Breast epithelium (tissue), 4 donors: Measurements from ENCODE around the gene SCART1. TPM values are rescaled to one million over a fixed set of nuclear protein-coding genes. Genes with fewer than 3 reads are reported as not detected.

Experiments used
- DNase-seq, 2 donors: peaks; one replicate each; pipeline ENCODE4 v3.0.0-alpha.2; 2019; ENCODE audit warnings: low spot score in 2 of 2
- H3K27ac ChIP-seq, 2 donors: fragments of 200-600 bp; sonication (generic) in 1 of 2; one replicate each; pipeline ENCODE4 v1.5.1; 2016 to 2019; ENCODE audit warnings: mild to moderate bottlenecking in 1 of 2
- H3K27me3 ChIP-seq, 2 donors: fragments of 200-600 bp; sonication (generic) in 1 of 2; one replicate each; pipeline versions ENCODE4 v1.5.1 to v1.6.0; 2017 to 2019; ENCODE audit warnings: control low read depth in 1 of 2, mild to moderate bottlenecking in 1 of 2
- H3K36me3 ChIP-seq: fragments of 200-600 bp; one replicate; pipeline ENCODE4 v1.5.1; 2019
- H3K4me1 ChIP-seq, 2 donors: fragments of 200-600 bp; sonication (generic); one replicate each; pipeline ENCODE4 v1.5.1; 2016 to 2019; ENCODE audit warnings: control low read depth in 1 of 2
- H3K4me3 ChIP-seq, 3 donors: fragments of 200-600 bp; sonication (generic); 1 replicate in 2 of 3; 2 replicates in 1 of 3; pipeline ENCODE4 v1.5.1; 2016 to 2019; ENCODE audit warnings: mild to moderate bottlenecking in 3 of 3, moderate library complexity in 2 of 3
- H3K9me3 ChIP-seq, 2 donors: fragments of 200-600 bp; sonication (generic) in 1 of 2; one replicate each; pipeline ENCODE4 v1.5.1; 2016 to 2019; ENCODE audit warnings: control low read depth in 1 of 2
- POLR2A ChIP-seq: fragments of 450-650 bp; IDR thresholded peaks from one replicate; pipeline ENCODE4 v1.6.1; 2016; ENCODE audit warnings: antibody characterized with exemption, mild to moderate bottlenecking, moderate library complexity
- POLR2AphosphoS5 ChIP-seq, 3 donors: sonication (generic); formaldehyde crosslinking; IDR thresholded peaks; one replicate each; pipeline ENCODE4 v1.6.1; 2017; ENCODE audit warnings: antibody characterized with exemption in 3 of 3
- intact Hi-C: fragments of 100-400 bp; cut with DNase I; formaldehyde crosslinking; loops from one replicate; pipeline ENCODE4 v1.15.1; 2023; ENCODE audit warnings: low total_unique reads
- total RNA-seq, 3 donors: library from RNA; depleted of rRNA; stranded (reverse); fragments of >200 nt; gene quantifications; one replicate each; pipeline ENCODE4 v1.1.0, GENCODE V29; 2016
- TF ChIP-seq, protein P1 (sequence below), 3 donors: fragments of 450-650 bp; IDR thresholded peaks; one replicate each; pipeline ENCODE4 v1.5.1; 2016 to 2017; ENCODE audit warnings: antibody characterized with exemption in 3 of 3, mild to moderate bottlenecking in 3 of 3, moderate library complexity in 3 of 3

Gene SCART1
- total RNA-seq, 3 donors from 2014 or later, result 1.4 to 3.7 (median 2.9) TPM

DNA sequence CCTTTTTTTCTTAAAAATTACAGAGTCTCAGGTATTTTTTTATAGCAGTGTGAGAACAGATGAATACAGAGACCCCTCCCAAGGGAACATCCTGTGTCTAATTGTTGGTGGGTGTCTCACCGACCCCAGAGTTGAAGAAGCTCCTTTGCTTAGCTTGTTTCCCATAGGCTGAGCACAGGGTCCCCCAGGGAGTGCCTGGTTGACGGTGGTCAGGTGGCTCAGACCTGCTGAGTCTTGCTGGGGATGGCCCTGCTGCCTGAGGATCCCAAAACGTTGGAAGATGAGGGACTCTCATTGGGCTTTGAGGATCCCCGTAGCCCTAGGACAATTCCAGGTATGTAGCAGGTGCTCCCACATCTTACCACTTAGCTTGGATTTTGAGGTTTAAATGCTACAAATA lies 19.5 kb downstream of the SCART1 start:
- no peak overlapping the region for H3K4me3 ChIP-seq
- intact Hi-C loops, result no loop called here

DNA sequence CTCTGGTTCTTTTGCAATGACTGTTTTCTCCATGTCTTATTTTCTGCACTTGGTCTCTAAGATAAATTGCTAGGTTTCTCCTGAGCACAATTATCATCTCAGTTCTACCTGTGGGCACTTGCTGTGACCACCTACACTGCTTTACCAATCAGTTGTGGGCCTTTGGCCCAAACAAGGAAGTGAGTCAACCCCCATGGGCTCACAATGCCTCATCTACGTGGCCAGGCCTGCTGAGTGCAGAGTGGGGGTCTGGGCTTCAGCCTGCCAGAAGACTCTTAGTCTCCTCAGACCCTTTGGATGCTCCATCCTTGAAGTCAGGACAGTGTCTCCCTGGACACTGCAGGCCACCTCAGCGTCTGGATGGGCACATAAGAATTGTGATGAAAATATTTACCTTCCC lies 20.3 kb downstream of the SCART1 start:
- no peaks in the 10 kb centered on the region for H3K4me1 ChIP-seq
- no peaks in the 10 kb centered on the region for H3K27me3 ChIP-seq
- H3K4me3 ChIP-seq, result no peak overlapping the region
- H3K9me3 ChIP-seq, result no peaks in the 10 kb centered on the region
- intact Hi-C loops, result no loop called here
- DNase-seq, result no peak
- TF ChIP-seq POLR2A (no peak), POLR2AphosphoS5 (IDR thresholded peaks at IDR 0.05) (no peak)
- TF ChIP-seq, protein P1, sequence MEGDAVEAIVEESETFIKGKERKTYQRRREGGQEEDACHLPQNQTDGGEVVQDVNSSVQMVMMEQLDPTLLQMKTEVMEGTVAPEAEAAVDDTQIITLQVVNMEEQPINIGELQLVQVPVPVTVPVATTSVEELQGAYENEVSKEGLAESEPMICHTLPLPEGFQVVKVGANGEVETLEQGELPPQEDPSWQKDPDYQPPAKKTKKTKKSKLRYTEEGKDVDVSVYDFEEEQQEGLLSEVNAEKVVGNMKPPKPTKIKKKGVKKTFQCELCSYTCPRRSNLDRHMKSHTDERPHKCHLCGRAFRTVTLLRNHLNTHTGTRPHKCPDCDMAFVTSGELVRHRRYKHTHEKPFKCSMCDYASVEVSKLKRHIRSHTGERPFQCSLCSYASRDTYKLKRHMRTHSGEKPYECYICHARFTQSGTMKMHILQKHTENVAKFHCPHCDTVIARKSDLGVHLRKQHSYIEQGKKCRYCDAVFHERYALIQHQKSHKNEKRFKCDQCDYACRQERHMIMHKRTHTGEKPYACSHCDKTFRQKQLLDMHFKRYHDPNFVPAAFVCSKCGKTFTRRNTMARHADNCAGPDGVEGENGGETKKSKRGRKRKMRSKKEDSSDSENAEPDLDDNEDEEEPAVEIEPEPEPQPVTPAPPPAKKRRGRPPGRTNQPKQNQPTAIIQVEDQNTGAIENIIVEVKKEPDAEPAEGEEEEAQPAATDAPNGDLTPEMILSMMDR (IDR thresholded peaks at IDR 0.05), result no peak
- no peak overlapping the region for H3K27ac ChIP-seq
- H3K36me3 ChIP-seq, result no peaks in the 10 kb centered on the region

More for the DNA sequence above, 19.5 kb downstream of the SCART1 start:
- Histone ChIP-seq H3K27me3 (no peaks in the 10 kb centered on the region), H3K36me3 (no peaks in the 10 kb centered on the region), H3K4me1 (no peaks in the 10 kb centered on the region), H3K9me3 (no peaks in the 10 kb centered on the region), H3K27ac (no peak overlapping the region)
- TF ChIP-seq POLR2A (no peak), POLR2AphosphoS5 (IDR thresholded peaks at IDR 0.05) (no peak)
- TF ChIP-seq, protein P1 (IDR thresholded peaks at IDR 0.05), result no peak
- DNase-seq, result no peak

DNA sequence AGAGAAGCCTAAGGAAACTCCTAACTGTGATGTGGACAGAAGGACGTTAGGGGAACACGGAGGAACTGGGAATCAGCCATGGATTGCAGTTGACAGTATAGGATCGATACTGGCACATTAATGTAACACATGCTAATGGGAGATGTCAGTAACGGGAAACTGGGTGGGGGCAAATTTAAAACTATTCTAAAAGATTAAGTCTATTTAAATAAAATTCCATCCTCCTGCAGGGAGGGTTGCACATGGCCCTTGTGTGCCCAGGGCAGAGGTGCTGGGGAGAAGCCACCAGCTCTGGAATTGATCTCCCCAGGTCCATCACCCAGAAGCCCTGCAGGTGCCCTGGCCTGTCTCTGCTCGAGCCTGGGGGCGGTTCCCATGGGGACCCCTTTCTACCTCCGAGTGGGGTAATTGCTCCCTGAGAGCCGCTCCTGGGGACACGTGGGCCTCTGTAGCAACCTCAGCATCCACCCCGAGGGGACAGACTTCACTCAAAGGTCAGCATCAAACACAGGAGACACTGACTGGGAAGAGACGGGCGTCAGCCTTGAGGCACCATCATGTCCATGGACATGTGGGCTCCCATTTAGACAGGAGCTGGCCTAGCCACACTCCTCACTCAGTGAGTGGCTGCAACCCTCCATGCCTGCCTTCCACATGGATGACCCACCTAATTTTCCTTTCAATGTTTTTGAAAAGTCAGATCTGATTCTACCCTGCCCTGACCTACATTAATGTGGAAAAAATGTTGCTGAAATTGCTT lies 21.1 kb downstream of the SCART1 start:
- TF ChIP-seq, protein P1 (IDR thresholded peaks at IDR 0.05), result no peak
- TF ChIP-seq POLR2AphosphoS5 (IDR thresholded peaks at IDR 0.05) (no peak), POLR2A (no peak)

DNA sequence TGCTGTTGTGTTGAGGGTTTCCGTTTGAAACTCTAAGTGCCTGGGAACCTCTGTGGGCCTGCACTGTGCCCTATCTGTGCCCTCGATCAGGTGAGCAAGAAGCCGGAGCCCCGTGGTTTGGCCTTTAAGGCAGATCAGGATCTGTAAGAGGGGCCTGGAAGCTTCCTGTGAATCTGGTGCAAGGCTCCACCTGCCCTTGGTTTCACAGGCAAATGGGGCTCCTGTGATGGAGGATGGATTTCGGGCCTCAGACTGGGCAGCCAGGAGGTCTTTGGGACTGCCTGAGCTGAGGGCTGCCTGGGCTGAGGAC lies 21.6 kb downstream of the SCART1 start:
- no peak overlapping the region for H3K27ac ChIP-seq
- no peak overlapping the region for H3K4me3 ChIP-seq
- no peaks in the 10 kb centered on the region for H3K36me3 ChIP-seq
- DNase-seq, result no peak
- no peaks in the 10 kb centered on the region for H3K27me3 ChIP-seq
- TF ChIP-seq, protein P1 (IDR thresholded peaks at IDR 0.05), result no peak
- TF ChIP-seq POLR2A (no peak), POLR2AphosphoS5 (IDR thresholded peaks at IDR 0.05) (no peak)
- H3K9me3 ChIP-seq, result no peaks in the 10 kb centered on the region
- no peaks in the 10 kb centered on the region for H3K4me1 ChIP-seq
- intact Hi-C loops, result no loop called here

More for the DNA sequence above, 21.1 kb downstream of the SCART1 start:
- no peak for DNase-seq
- Histone ChIP-seq H3K4me1 (no peaks in the 10 kb centered on the region), H3K27me3 (no peaks in the 10 kb centered on the region), H3K36me3 (no peaks in the 10 kb centered on the region), H3K9me3 (no peaks in the 10 kb centered on the region), H3K4me3 (no peak overlapping the region), H3K27ac (no peak overlapping the region)
- intact Hi-C loops, result no loop called here

DNA sequence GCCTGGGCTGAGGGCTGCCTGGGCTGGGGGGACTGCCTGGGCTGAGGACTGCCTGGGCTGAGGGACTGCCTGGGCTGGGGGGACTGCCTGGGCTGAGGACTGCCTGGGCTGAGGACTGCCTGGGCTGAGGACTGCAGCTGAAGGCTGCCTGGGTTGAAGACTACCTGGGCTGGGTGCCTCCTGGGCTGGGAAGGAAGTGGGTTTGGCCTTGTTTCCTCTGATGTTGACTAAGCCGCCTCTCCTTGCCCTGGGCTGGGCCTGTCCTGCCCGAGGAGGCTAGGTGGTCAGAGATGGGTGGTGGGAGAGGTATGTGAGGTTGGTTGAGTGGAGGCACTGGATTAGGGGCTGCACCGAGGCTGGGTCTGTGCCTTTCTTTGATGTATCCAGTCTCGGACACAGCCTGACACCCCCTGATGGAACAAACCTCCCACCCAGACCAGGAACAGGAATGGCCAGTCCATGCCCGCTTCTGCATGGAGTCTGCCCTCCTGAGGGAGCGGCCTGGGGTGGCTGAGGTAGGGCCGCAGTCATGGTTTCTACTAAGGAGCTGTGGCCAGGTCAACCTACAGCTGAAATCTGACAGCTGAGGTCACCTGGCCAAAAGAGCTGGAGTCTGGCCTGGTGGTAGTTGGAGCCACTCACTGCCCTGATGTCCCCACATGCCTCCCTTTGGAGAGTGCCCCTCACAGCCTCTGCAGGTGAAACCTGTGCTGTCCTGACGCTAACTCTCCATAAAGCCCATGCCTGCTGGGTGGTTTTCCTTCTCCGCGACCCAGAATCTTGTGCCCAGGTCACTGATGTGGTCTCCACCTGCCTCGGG lies 22.3 kb downstream of the SCART1 start:
- H3K27ac ChIP-seq, result no peak overlapping the region
- no peaks in the 10 kb centered on the region for H3K4me1 ChIP-seq
- no peak for TF ChIP-seq POLR2A
- TF ChIP-seq, protein P1 (IDR thresholded peaks at IDR 0.05), result no peak
- no peak for TF ChIP-seq POLR2AphosphoS5 (IDR thresholded peaks at IDR 0.05)
- no peak for DNase-seq
- intact Hi-C loops, result no loop called here
- no peaks in the 10 kb centered on the region for H3K27me3 ChIP-seq
- no peak overlapping the region for H3K4me3 ChIP-seq
- no peaks in the 10 kb centered on the region for H3K36me3 ChIP-seq
- H3K9me3 ChIP-seq, result no peaks in the 10 kb centered on the region
